HG03025 (cell line): Measurements from ENCODE around the gene NPR1.

ENCODE experiments used
- ATAC-seq: cut with Tn5 transposase; IDR thresholded peaks from one replicate; pipeline ENCODE4 v1.9.1; 2021; ENCODE audit warnings: mild to moderate bottlenecking, moderate library complexity; ENCODE audit not compliant: unreplicated experiment, low FRiP score

NPR1 gene

GRCh38 chr1:153677718-153678518 lies 570 bp upstream of the NPR1 start:
- no peak for ATAC-seq

- ATAC-seq, result no peak
Measured at GRCh38 chr1:153679337-153680119, 1.0 kb downstream of the NPR1 start.

GRCh38 chr1:153680120-153680403 lies 1.6 kb downstream of the NPR1 start:
- ATAC-seq, result no peak

GRCh38 chr1:153682730-153683129 lies 4.2 kb downstream of the NPR1 start:
- ATAC-seq, result no peak

GRCh38 chr1:153683854-153684253 lies 5.4 kb downstream of the NPR1 start:
- ATAC-seq, result no peak

- no peak for ATAC-seq
Measured at GRCh38 chr1:153684892-153685291, 6.4 kb downstream of the NPR1 start.

- no peak for ATAC-seq
Measured at GRCh38 chr1:153685544-153686340, 7.3 kb downstream of the NPR1 start.

GRCh38 chr1:153687346-153688125 lies 9.0 kb downstream of the NPR1 start:
- ATAC-seq, result no peak

GRCh38 chr1:153688276-153688675 lies 9.8 kb downstream of the NPR1 start:
- no peak for ATAC-seq

- ATAC-seq, result no peak
Measured at GRCh38 chr1:153688736-153689328, 10.3 kb downstream of the NPR1 start.

GRCh38 chr1:153693466-153693865 lies 15.0 kb downstream of the NPR1 start:
- ATAC-seq, result no peak

- no peak for ATAC-seq
Measured at GRCh38 chr1:153696741-153697140, 18.3 kb downstream of the NPR1 start.

- no peak for ATAC-seq
Measured at GRCh38 chr1:153697191-153698019, 18.9 kb downstream of the NPR1 start.

GRCh38 chr1:153698020-153698922 lies 19.8 kb downstream of the NPR1 start:
- no peak for ATAC-seq

GRCh38 chr1:153698923-153699714 lies 20.6 kb downstream of the NPR1 start:
- ATAC-seq, result no peak

GRCh38 chr1:153699768-153700167 lies 21.3 kb downstream of the NPR1 start:
- ATAC-seq, result no peak

GRCh38 chr1:153705484-153705883 lies 27.0 kb downstream of the NPR1 start:
- ATAC-seq, result no peak
